ENCODE data around the gene TRPM1. TPM values are rescaled to one million over a fixed set of nuclear protein-coding genes. Genes with fewer than 3 reads are reported as not detected.

TRPM1 gene
- total RNA-seq, 1 donor from 2014 or later, result not detected

DNA sequence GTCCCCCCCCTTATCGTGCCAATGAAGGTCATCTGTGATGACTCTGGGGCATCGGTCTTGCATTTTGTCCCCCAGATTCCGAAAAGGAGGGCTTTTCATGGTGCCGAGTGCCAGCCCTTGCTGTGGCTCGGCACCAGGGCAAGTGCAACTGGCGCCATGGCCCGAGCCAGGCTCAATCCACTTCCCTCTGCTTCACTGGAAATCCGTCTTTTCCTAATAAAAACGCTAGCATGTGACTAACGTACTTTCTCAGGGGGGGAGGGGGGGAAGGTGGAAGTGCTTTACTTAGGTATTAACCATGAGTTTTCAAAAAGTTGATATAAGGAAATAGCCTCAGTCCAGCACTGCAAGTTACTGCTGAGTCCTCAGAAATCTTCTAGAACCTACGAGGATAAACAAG is 20.5 kb downstream of the TRPM1 start:
- H3K36me3 ChIP-seq (ENCODE audit: control insufficient read depth, insufficient read depth, low read length), result no peaks in the 10 kb centered on the region
- no peak for DNase-seq (ENCODE audit: low read depth)
- TF ChIP-seq, protein P1, sequence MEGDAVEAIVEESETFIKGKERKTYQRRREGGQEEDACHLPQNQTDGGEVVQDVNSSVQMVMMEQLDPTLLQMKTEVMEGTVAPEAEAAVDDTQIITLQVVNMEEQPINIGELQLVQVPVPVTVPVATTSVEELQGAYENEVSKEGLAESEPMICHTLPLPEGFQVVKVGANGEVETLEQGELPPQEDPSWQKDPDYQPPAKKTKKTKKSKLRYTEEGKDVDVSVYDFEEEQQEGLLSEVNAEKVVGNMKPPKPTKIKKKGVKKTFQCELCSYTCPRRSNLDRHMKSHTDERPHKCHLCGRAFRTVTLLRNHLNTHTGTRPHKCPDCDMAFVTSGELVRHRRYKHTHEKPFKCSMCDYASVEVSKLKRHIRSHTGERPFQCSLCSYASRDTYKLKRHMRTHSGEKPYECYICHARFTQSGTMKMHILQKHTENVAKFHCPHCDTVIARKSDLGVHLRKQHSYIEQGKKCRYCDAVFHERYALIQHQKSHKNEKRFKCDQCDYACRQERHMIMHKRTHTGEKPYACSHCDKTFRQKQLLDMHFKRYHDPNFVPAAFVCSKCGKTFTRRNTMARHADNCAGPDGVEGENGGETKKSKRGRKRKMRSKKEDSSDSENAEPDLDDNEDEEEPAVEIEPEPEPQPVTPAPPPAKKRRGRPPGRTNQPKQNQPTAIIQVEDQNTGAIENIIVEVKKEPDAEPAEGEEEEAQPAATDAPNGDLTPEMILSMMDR (IDR thresholded peaks at IDR 0.05; ENCODE audit: insufficient read depth, low read length, poor library complexity, severe bottlenecking), result no peak
- no peaks in the 10 kb centered on the region for H3K27me3 ChIP-seq (ENCODE audit: control insufficient read depth, insufficient read depth, low read length)
- no peak overlapping the region for H3K4me3 ChIP-seq (ENCODE audit: low read depth, low read length)

DNA sequence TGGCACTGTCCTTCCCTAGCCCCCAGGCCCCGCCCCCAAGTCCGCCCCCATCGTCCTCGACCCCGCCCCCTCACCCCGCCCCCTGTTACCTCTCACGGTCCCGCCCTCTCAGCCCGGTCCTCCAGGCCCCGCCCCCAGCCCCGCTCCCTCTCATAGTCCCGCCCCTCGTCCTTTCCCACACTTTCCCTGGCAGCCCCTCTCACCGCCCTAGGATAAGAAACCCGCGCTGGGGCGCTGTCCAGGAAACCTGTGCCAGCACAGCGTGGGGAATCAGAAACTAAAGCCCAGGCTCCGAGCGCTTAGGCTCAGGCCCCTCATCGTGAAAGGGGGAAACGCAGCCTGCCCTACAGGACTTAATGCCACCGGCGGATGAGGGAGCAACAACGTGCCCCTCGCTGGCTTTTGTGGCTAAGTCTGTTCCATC is 20.9 kb downstream of the TRPM1 start:
- no peaks in the 10 kb centered on the region for H3K27me3 ChIP-seq (ENCODE audit: control insufficient read depth, insufficient read depth, low read length)
- TF ChIP-seq, protein P1 (IDR thresholded peaks at IDR 0.05; ENCODE audit: insufficient read depth, low read length, poor library complexity, severe bottlenecking), result no peak
- no peak for DNase-seq (ENCODE audit: low read depth)
- H3K36me3 ChIP-seq (ENCODE audit: control insufficient read depth, insufficient read depth, low read length), result no peaks in the 10 kb centered on the region
- no peak overlapping the region for H3K4me3 ChIP-seq (ENCODE audit: low read depth, low read length)

DNA sequence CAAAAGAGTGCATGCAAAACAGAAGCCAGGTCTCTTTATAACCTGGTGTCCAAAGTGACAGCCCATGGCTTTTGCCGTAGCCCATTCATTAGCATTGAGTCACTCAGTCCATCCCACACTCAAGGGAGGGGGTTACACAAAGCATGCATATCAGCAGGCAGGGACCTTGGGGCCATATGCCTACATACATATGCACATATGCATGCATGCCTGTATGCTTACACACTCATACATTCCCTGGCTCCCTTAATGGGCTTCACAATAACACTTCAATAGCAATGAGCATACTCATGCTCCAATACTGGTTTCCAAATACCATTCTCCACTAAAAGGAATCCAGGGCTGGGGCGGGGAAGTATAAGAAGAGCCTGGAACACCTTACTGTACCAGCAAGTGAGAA is 22.0 kb downstream of the TRPM1 start:
- no peak overlapping the region for H3K4me3 ChIP-seq (ENCODE audit: low read depth, low read length)
- no peak for DNase-seq (ENCODE audit: low read depth)
- H3K36me3 ChIP-seq (ENCODE audit: control insufficient read depth, insufficient read depth, low read length), result no peaks in the 10 kb centered on the region
- H3K27me3 ChIP-seq (ENCODE audit: control insufficient read depth, insufficient read depth, low read length), result no peaks in the 10 kb centered on the region
- TF ChIP-seq, protein P1 (IDR thresholded peaks at IDR 0.05; ENCODE audit: insufficient read depth, low read length, poor library complexity, severe bottlenecking), result no peak

DNA sequence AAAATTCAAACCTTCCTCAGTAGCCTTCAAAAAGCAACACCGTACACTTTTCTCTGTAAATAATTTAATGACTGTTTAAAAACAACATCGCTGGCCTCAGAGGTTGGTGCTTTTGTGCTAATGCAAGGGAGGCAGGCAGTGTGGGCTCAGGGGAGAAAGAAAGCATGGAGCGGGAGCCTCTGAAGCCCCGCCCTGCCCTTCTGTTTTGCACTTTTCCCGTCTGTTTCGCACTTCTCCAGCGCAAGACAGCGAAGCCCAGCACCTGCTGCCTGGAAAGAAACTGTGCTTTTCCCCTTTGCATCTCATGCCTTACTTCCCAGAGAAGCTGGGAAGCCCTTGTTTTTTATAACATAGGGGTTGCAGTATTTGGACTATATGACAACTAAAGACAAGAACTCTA is 23.1 kb downstream of the TRPM1 start:
- Histone ChIP-seq H3K4me3 (ENCODE audit: low read depth, low read length) (no peak overlapping the region), H3K27me3 (ENCODE audit: control insufficient read depth, insufficient read depth, low read length) (no peaks in the 10 kb centered on the region), H3K36me3 (ENCODE audit: control insufficient read depth, insufficient read depth, low read length) (no peaks in the 10 kb centered on the region)
- TF ChIP-seq, protein P1 (IDR thresholded peaks at IDR 0.05; ENCODE audit: insufficient read depth, low read length, poor library complexity, severe bottlenecking), result no peak
- no peak for DNase-seq (ENCODE audit: low read depth)

DNA sequence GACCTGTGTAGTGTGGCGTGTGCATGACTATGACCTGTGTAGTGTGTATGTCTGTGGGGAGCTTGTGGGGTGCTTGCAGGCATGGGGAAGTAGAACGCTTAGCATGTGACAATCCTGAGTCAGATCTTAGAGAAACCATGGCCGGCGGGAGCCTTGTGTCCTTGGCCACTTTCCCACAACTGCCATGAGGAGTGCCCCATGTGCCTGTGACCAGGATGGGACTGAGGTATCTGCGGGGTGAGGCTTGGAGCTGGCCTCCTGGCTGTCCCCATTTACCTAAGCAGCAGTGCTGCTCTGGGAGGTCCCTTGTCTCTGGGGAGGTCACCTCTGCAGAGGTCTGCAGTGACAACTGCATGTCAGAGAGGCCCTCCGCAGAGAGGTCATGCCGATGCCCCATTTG is 23.6 kb downstream of the TRPM1 start:
- no peaks in the 10 kb centered on the region for H3K27me3 ChIP-seq (ENCODE audit: control insufficient read depth, insufficient read depth, low read length)
- no peak overlapping the region for H3K4me3 ChIP-seq (ENCODE audit: low read depth, low read length)
- TF ChIP-seq, protein P1 (IDR thresholded peaks at IDR 0.05; ENCODE audit: insufficient read depth, low read length, poor library complexity, severe bottlenecking), result no peak
- DNase-seq (ENCODE audit: low read depth), result no peak
- H3K36me3 ChIP-seq (ENCODE audit: control insufficient read depth, insufficient read depth, low read length), result no peaks in the 10 kb centered on the region

DNA sequence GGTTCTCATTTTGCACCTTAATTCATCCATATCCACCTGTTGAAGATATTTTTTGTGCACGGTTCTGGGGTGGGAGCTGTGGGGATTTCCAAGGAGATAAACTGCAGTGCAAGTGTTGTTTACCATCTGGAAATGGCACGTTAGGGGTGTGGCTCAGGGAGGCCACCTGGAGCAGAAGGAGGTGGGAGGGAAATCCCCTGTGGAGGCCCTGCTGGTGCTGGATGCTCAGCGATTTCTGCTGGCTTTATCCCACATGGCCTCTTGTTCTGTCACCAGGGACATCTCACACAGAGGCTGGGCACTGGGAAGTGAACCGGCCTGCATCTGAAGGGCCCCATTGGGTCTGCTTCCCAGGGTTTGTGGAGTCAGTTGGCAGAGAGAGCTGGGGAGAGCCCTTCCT is 24.3 kb downstream of the TRPM1 start:
- DNase-seq (ENCODE audit: low read depth), result no peak
- TF ChIP-seq, protein P1 (IDR thresholded peaks at IDR 0.05; ENCODE audit: insufficient read depth, low read length, poor library complexity, severe bottlenecking), result no peak
- H3K27me3 ChIP-seq (ENCODE audit: control insufficient read depth, insufficient read depth, low read length), result no peaks in the 10 kb centered on the region
- H3K36me3 ChIP-seq (ENCODE audit: control insufficient read depth, insufficient read depth, low read length), result no peaks in the 10 kb centered on the region
- no peak overlapping the region for H3K4me3 ChIP-seq (ENCODE audit: low read depth, low read length)

Measured in kidney epithelial cell (primary cell).